GM19240 (cell line): ENCODE results near the gene COLEC11.
"Not testable (repeated sequence)": the region's sequence is repeated elsewhere in the genome, so short reads cannot be mapped to it uniquely, and the experiment has no call there.

Source experiments
- DNase-seq: peaks from one replicate; pipeline ENCODE4 v3.0.0; 2011; ENCODE audit warnings: low spot score; ENCODE audit not compliant: insufficient read length

Gene COLEC11

GRCh38 chr2:3594493-3595281 lies at the start of gene COLEC11:
Gene COLEC11 (plus strand): TSS chr2:3595112. CDS start chr2:3604341, 9,229 bp downstream.
- DNase-seq: no peak

GRCh38 chr2:3545788-3546478 lies 49.0 kb upstream of the COLEC11 start:
- DNase-seq: no peak

- DNase-seq: no peak
Observed at GRCh38 chr2:3547915-3548314, 47.0 kb upstream of the COLEC11 start.

DNA sequence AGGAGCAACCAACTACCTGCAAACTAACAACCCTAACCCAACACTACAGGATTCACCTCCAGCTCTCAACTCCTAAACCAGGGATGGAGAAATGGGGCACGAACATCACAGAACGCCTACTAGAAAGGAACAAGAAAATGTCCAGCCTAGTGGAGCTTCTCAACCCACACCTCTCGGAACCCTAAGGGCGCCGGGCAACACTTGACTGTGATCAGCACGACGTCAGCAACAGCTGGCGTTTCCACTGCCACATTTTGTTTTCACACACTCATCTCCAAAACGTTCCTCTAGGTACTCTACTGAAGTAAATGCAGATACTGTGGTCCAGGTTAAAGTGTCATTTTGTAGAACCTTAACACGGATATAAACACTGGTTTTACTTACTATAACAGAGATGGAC lies 41.0 kb upstream of the COLEC11 start:
- no peak for DNase-seq

GRCh38 chr2:3557639-3558204 lies 37.2 kb upstream of the COLEC11 start:
- DNase-seq: no peak

GRCh38 chr2:3558205-3559014 lies 36.5 kb upstream of the COLEC11 start, which contains the start of gene RNASEH1:
Gene RNASEH1 (minus strand): TSS chr2:3558333. CDS start chr2:3558260, 73 bp downstream.
- DNase-seq: peak; percentile 95

- no peak for DNase-seq
Observed at GRCh38 chr2:3563521-3563976, 31.4 kb upstream of the COLEC11 start.

DNA sequence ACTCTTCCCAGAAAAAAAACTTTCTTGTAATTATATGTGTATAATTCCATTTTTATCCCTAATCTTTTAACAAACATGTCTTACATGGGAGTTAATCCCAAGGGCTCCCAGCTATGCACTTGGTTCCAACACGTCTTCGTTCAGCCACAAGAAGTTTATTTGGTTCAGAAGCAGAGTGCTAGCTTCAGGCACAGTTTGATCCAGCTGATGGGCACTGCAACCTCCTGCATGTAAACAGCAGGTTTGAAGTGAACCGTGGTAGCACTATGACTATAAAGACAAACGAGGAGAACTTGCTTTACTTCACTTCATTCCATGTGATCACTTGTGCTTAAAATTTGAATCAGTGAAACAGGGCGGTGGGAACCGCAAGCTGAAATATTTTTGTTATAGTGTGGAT lies 29.8 kb upstream of the COLEC11 start:
- no peak for DNase-seq

DNA sequence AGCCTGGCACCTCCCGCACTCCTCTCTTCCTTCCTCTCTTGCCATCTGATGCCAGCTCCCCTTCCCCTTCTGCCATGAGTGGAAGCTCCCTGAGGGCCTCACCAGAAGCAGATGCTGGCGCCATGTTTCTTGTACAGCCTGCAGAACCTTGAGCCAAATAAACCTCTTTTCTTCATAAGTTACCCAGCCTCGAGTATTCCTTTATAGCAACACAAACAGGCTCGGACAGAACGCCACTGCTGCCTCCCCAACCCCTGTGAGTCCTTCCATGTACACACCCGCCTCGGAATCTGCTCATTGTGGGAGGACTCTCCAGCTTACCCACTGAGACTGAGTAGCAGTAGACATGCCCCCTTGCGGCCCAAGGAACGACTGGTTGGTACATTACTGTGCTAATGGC lies 28.1 kb upstream of the COLEC11 start:
- no peak for DNase-seq

- not testable (repeated sequence) for DNase-seq
Observed at GRCh38 chr2:3569656-3570055, 25.3 kb upstream of the COLEC11 start.

DNA sequence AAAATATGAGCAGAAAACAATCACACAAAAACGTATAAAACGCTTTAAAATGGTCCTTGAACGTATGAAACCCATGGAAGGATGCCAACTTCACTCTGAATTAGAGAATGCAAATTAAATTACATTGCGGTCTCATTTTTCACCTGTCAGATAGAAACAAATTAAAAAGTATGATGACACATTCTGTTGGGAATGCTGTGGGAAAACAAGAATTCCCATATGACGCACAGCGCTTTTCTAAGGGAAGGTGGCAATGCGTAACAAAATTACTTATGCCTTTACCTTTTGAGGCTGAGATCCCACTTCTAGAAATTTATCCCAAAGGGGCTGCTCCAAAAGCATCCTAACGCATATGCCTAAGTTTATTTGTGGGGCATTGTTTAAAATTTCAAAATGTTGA lies 23.6 kb upstream of the COLEC11 start:
- no peak for DNase-seq

GRCh38 chr2:3572620-3573019 lies 22.3 kb upstream of the COLEC11 start:
- no peak for DNase-seq

GRCh38 chr2:3574155-3574554 lies 20.8 kb upstream of the COLEC11 start:
- no peak for DNase-seq

GRCh38 chr2:3575534-3576262 lies 19.2 kb upstream of the COLEC11 start:
- DNase-seq: no peak

GRCh38 chr2:3576263-3576630 lies 18.7 kb upstream of the COLEC11 start:
- not testable (repeated sequence) for DNase-seq

- DNase-seq: no peak
Observed at GRCh38 chr2:3578987-3579386, 15.9 kb upstream of the COLEC11 start.

GRCh38 chr2:3580449-3580848 lies 14.5 kb upstream of the COLEC11 start:
- no peak for DNase-seq

- no peak for DNase-seq
Observed at GRCh38 chr2:3581367-3582262, 13.3 kb upstream of the COLEC11 start.

GRCh38 chr2:3584076-3584475 lies 10.8 kb upstream of the COLEC11 start:
- DNase-seq: no peak
